ENCODE data around the gene CLEC2L. TPM values are rescaled to one million over a fixed set of nuclear protein-coding genes. Genes with fewer than 3 reads are reported as not detected.

CLEC2L gene
- total RNA-seq, 1 experiment from 2014 or later, result not detected

GRCh38 chr7:139502226-139502625 is 21.3 kb upstream of the CLEC2L start (continued):
- no peak for TF ChIP-seq SIN3A (IDR thresholded peaks at IDR 0.05; ENCODE audit: low read depth)
- no peak for TF ChIP-seq FOSL1 (IDR thresholded peaks at IDR 0.05; ENCODE audit: low read depth)
- no peak for TF ChIP-seq SP1 (IDR thresholded peaks at IDR 0.05; ENCODE audit: low read depth)
- no peak for TF ChIP-seq CBX3 (IDR thresholded peaks at IDR 0.05; ENCODE audit: low read depth)
- TF ChIP-seq CEBPB (IDR thresholded peaks at IDR 0.05; ENCODE audit: low read depth), result no peak

- Histone ChIP-seq H3K27ac (ENCODE audit: low read depth, low read length) (no peak overlapping the region), H2AFZ (ENCODE audit: low read depth, low read length, poor library complexity, severe bottlenecking) (no peak overlapping the region), H3K4me1 (ENCODE audit: control insufficient read depth in 1 of 2, insufficient read depth in 2 of 2, low read length in 2 of 2) (peaks cover 0 to 3% of the 10 kb centered on the region in 2 experiments; a peak in 2 of 4 replicates), H3K9me3 (ENCODE audit: control insufficient read depth in 1 of 2, insufficient read depth in 1 of 2, low read depth in 1 of 2, low read length in 2 of 2) (no peaks in the 10 kb centered on the region), H3K9me2 (ENCODE audit: insufficient read depth) (no peaks in the 10 kb centered on the region), H3K4me2 (ENCODE audit: low read length) (no peak overlapping the region), H3K9ac (ENCODE audit: low read length) (no peak overlapping the region), H3K79me2 (ENCODE audit: insufficient read depth, low read length) (no peaks in the 10 kb centered on the region), H3K36me3 (ENCODE audit: control insufficient read depth in 1 of 2, insufficient read depth in 2 of 2, low read length in 2 of 2) (no peaks in the 10 kb centered on the region), H4K20me1 (ENCODE audit: insufficient read depth) (no peaks in the 10 kb centered on the region), H3K4me3 (replicated peaks in 1 of 2; ENCODE audit: low read depth in 1 of 2, low read length in 2 of 2) (no peak overlapping the region), H3K27me3 (ENCODE audit: insufficient read depth, low read length) (no peaks in the 10 kb centered on the region)
- DNase-seq (ENCODE audit: low read depth, low spot score), result peak; percentile 15
- intact Hi-C loops (cut with micrococcal nuclease), result loop anchor here (1.0 to 10.0 kb wide), 2 partner anchors 269 to 497 kb away; partner anchors contain the start of gene HIPK2
- POLR2A ChIA-PET, result no interaction called here
- RAD21 ChIA-PET (ENCODE audit: low non-redundant PET in 1 of 2, low total read pairs in 2 of 2, uncharacterized antibody in 2 of 2, unreplicated experiment in 2 of 2), result no interaction called here
- no TSS peak for BruUV-seq (replicated peaks)
- ATAC-seq, result peak; percentile 91
- TF ChIP-seq EZH2 (IDR thresholded peaks at IDR 0.05), result no peak
- no peak for TF ChIP-seq SRF (IDR thresholded peaks at IDR 0.05; ENCODE audit: low read depth)
- no peak for TF ChIP-seq ELF1 (IDR thresholded peaks at IDR 0.05; ENCODE audit: borderline replicate concordance, low read depth)
- TF ChIP-seq TCF7L2 (IDR thresholded peaks at IDR 0.05; ENCODE audit: borderline replicate concordance, extremely low read depth, insufficient read depth, insufficient read length), result no peak
- no peak for TF ChIP-seq ZBTB33 (IDR thresholded peaks at IDR 0.05; ENCODE audit: extremely low read depth, insufficient replicate concordance, low read length)
- no peak for TF ChIP-seq CEBPB (IDR thresholded peaks at IDR 0.05; ENCODE audit: low read depth)
- no peak for TF ChIP-seq SP1 (IDR thresholded peaks at IDR 0.05; ENCODE audit: low read depth)
- no peak for TF ChIP-seq JUND (IDR thresholded peaks at IDR 0.05)
- TF ChIP-seq, protein P1, sequence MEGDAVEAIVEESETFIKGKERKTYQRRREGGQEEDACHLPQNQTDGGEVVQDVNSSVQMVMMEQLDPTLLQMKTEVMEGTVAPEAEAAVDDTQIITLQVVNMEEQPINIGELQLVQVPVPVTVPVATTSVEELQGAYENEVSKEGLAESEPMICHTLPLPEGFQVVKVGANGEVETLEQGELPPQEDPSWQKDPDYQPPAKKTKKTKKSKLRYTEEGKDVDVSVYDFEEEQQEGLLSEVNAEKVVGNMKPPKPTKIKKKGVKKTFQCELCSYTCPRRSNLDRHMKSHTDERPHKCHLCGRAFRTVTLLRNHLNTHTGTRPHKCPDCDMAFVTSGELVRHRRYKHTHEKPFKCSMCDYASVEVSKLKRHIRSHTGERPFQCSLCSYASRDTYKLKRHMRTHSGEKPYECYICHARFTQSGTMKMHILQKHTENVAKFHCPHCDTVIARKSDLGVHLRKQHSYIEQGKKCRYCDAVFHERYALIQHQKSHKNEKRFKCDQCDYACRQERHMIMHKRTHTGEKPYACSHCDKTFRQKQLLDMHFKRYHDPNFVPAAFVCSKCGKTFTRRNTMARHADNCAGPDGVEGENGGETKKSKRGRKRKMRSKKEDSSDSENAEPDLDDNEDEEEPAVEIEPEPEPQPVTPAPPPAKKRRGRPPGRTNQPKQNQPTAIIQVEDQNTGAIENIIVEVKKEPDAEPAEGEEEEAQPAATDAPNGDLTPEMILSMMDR (IDR thresholded peaks at IDR 0.05 in 2 of 3, conservative IDR thresholded peaks at IDR 0.05 in 1 of 3; ENCODE audit: borderline replicate concordance in 1 of 3, insufficient read depth in 1 of 3, low read depth in 2 of 3, low read length in 2 of 3), result peak; percentile 48 to 71 (median 66); a peak in 5 of 6 replicates
- TF ChIP-seq CBX3 (IDR thresholded peaks at IDR 0.05; ENCODE audit: low read depth), result no peak
- no peak for TF ChIP-seq FOSL1 (IDR thresholded peaks at IDR 0.05; ENCODE audit: low read depth)
- TF ChIP-seq ZNF274 (IDR thresholded peaks at IDR 0.05; ENCODE audit: low read depth, low read length), result no peak
- peak; percentile 59 for TF ChIP-seq RAD21 (IDR thresholded peaks at IDR 0.05; ENCODE audit: low read depth)
- no peak for TF ChIP-seq ATF3 (IDR thresholded peaks at IDR 0.05)
- CTCF ChIA-PET, result interaction anchor here (0.6 to 1.1 kb wide), 2 partner anchors 497 to 500 kb away, joined by 4 to 5 read pairs; no protein-coding TSS in a partner anchor
Measured at GRCh38 chr7:139505563-139505962, 17.9 kb upstream of the CLEC2L start.

Data from HCT116 (cell line).